ENCODE data around the gene PTPRJ.

Gene PTPRJ

DNA sequence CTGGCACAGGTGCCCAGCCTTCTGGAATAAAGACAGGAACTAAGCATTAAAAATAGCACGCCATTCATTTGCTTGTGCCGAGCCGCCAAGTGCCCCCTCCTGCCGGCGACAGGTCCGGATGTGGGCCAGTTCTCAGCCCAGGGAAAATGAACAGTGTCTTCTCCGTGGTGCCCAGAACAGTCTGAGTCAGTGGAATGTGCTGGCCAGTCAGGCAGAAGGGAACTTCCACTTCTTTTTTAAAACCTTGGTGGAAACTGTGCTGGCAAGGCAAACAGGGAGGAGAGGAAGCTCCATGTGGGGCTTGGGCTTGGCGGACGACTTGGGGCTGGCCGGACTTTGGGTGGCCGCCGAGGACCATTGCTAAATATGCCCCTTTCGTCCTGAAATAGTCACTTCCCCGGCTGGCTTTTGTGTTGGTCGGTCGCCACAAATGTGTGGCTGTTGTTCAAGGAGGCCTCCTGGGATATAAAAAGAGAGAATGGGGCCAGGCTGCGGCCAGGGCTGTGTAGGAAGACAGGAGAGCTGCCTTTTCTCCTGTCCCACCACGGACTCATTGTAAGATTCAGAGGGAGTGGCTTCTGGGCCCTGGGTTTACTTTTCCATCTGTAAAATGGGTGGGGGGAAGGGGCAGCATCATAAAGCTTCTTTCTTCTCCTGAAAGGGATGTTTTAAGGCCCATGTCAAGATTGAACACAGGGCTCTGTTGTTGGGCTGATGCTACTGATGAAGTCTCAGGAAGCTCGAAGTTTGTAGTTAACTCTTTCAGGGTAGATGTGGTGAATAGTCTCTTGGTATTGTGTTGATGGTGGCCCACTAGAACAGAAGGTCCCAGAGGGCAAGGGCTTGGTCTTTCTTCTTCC, 101.0 kb downstream of the PTPRJ start:
- no peak overlapping the region for H3K4me3 ChIP-seq (ENCODE audit: low read depth, low read length)
- DNase-seq (ENCODE audit: low read depth): no peak

DNA sequence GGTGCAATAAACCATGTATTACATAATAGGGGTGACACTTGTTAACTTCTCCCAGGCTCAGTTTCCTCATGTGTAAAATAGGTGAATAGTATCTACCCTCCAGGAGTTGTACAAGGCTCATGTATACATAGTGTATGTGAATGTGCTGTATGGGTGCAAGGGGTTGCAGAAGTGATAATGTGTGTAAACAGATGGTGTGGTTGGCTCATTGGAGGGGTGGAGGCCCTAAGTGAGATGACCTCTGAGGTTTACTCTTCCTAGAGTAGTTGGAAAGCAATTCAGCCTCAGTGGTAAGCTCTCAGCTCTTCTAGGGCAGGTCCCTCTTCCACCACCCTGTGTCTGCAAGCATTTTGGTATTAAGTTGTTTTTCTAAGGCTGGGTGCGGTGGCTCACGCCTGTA, 102.4 kb downstream of the PTPRJ start:
- DNase-seq (ENCODE audit: low read depth): no peak
- H3K4me3 ChIP-seq (ENCODE audit: low read depth, low read length): no peak overlapping the region

GRCh38 chr11:48083421-48083820, 103.1 kb downstream of the PTPRJ start:
- no peak overlapping the region for H3K4me3 ChIP-seq (ENCODE audit: low read depth, low read length)
- DNase-seq (ENCODE audit: low read depth): no peak

DNA sequence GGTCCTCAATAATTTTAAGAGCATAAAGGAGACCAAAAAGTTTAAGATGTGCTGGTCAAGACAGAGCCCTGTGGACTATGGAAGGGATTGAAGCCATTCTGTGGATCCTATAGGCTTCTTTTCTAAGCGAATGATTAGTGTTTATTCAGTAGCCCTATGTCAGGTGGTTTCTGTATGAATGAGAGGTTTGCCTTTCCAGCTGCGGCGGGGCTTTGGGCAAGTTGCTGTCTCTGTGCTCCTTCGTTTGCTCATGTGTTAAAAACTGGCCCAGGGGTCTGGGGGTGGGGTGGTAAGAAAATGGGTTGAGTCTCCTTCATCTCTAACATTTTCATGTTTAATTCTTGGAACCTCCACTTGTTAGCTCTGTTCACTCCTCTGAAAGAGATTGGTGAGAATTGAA, 105.3 kb downstream of the PTPRJ start:
- DNase-seq (ENCODE audit: low read depth): no peak

DNA sequence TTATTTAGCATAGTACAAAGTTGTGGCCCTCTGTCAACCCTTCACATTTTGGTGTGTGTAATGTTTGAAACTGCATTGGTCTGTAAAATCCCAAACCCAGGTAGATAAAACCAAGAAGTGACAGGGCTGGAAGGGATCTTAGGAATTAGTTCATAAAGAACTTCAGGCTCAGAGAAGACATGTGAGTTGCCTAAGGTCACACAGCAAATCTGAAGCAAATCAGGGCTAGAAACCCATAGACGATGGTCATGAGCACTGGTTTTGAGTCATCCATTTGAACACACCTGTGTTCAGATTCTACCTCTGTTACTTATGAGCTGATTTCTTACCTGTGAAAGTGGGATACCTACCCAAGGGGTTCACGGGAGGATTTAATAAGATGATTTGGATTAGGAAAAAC, 107.1 kb downstream of the PTPRJ start:
- H3K4me3 ChIP-seq (ENCODE audit: low read depth, low read length): no peak overlapping the region
- DNase-seq (ENCODE audit: low read depth): no peak

More for the DNA sequence above, 105.3 kb downstream of the PTPRJ start:
- no peak overlapping the region for H3K4me3 ChIP-seq (ENCODE audit: low read depth, low read length)

- no peak for DNase-seq (ENCODE audit: low read depth)
- no peak overlapping the region for H3K4me3 ChIP-seq (ENCODE audit: low read depth, low read length)
Measured at GRCh38 chr11:48087974-48088681, 107.8 kb downstream of the PTPRJ start.

- DNase-seq (ENCODE audit: low read depth): no peak
- H3K4me3 ChIP-seq (ENCODE audit: low read depth, low read length): no peak overlapping the region
Measured at GRCh38 chr11:48088682-48089050, 108.3 kb downstream of the PTPRJ start.

DNA sequence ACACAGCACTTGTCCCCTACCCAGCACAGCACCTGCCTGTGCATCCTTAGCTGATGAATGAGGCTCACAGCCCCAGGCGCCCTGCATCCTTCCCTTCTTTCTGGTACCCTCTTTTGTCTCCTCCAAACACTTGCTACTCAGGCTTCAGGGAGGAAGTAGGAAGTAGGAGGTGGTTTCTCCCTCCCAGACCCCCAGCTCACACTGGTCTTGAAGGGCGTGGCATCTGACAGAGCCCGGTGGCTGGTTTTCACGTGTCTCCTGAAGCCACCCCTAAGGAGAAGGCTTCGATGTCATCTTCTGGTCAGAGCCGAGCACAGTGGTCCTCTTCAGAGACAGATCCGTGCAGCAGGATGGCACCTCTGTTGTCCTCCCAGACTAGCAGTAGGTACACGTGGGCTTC, 109.8 kb downstream of the PTPRJ start:
- H3K4me3 ChIP-seq (ENCODE audit: low read depth, low read length): no peak overlapping the region
- no peak for DNase-seq (ENCODE audit: low read depth)

GRCh38 chr11:48091426-48092102, 111.2 kb downstream of the PTPRJ start:
- no peak for DNase-seq (ENCODE audit: low read depth)
- no peak overlapping the region for H3K4me3 ChIP-seq (ENCODE audit: low read depth, low read length)

- H3K4me3 ChIP-seq (ENCODE audit: low read depth, low read length): no peak overlapping the region
- no peak for DNase-seq (ENCODE audit: low read depth)
Measured at GRCh38 chr11:48093323-48093722, 113.0 kb downstream of the PTPRJ start.

GRCh38 chr11:48093795-48094642, 113.7 kb downstream of the PTPRJ start:
- DNase-seq (ENCODE audit: low read depth): no peak
- no peak overlapping the region for H3K4me3 ChIP-seq (ENCODE audit: low read depth, low read length)

GRCh38 chr11:48094643-48095339, 114.4 kb downstream of the PTPRJ start:
- no peak for DNase-seq (ENCODE audit: low read depth)
- no peak overlapping the region for H3K4me3 ChIP-seq (ENCODE audit: low read depth, low read length)

DNA sequence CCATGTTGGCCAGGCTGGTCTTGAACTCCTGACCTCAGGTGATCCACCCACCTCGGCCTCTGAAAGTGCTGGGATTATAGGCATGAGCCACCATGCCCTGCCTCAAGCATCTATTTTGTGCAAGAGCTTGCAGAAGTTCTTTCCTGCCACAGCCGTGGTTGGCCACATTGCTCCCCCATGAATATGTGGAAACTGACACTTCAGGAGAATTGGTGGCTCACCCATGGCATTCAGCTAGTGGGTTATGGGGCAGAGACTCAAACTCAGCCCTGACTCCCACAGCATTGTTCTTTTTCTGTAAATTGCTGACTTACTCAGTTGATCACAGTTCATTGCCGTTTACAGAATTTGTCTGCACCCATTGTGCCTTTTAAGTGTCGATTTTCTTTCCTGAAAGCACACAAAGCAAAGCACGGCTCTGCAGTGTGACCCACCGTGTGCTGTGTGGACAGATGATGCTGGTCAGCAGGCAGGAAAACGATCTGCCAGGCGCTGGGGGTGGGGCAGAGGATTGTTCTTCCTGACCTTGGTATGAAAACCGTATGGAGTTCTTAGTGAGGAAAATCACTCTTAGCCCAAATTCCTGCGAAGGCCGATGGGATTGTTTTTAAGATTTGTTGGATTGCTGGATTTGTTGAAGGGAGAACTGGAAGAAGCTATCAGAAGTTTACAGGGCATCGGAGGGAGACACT, 115.6 kb downstream of the PTPRJ start:
- H3K4me3 ChIP-seq (ENCODE audit: low read depth, low read length): no peak overlapping the region
- no peak for DNase-seq (ENCODE audit: low read depth)

DNA sequence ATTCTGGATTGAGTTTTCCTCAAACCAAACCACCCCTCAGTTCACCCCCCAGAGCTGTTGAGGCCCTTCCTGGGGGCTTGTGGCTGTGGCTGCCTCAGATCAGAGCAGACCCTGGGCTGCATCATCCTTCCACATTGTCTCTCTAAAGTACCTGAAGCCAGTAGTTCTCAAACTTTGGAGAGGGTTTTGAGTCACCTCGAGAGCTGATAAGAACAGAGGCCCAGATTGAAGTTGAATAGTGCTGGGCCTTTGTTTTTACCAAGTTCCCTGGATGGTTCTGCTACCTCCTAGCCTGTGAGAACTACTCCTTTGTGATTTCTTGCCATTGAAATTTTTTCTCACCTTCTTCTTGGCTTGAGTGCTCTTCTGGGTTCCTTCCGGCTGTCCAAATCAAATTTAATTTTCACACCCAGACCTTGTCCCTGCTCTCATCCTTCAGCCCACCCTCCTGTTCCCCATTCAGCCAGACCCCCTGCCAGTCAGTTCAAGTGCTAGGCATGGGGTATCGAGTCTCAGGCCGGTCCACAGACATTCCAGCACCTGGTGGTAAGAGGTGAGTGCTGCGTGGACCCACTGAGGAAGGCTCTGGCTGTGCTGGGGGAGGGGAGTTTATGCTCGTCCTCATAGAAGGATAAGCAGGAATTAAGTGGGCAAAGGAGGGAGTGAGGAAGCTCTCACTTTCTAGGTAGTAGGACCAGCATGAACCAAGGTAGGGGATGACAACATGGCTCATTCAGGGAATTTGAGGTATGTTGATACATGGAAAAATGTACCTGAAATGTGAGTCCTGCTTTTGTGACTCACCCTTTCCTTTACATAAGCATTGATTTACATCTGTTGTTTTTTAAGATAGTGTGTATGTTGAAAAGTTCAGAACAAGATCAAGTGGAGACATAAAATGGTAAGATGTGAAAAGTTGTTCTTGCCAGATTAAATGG, 116.5 kb downstream of the PTPRJ start:
- no peak overlapping the region for H3K4me3 ChIP-seq (ENCODE audit: low read depth, low read length)
- no peak for DNase-seq (ENCODE audit: low read depth)

DNA sequence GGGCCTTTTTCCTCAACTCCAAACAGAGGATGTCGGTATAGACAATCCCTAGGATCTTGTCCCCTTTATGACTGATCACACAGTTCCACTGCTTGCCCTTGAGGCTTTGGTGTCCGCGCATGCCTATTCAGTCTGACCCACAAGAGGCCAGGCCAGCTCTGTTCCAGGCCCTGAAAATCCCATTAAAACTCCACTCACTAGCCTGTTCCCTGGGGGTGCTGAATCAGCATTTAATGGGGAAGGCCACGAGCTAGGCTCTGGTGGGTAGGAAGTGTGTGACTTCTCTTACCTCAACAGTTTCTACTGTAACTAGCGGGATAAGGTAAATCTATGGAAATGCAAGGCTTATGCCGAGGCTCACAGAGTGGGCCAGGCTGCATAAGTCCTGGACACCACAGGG, 117.7 kb downstream of the PTPRJ start:
- no peak for DNase-seq (ENCODE audit: low read depth)
- H3K4me3 ChIP-seq (ENCODE audit: low read depth, low read length): no peak overlapping the region

DNA sequence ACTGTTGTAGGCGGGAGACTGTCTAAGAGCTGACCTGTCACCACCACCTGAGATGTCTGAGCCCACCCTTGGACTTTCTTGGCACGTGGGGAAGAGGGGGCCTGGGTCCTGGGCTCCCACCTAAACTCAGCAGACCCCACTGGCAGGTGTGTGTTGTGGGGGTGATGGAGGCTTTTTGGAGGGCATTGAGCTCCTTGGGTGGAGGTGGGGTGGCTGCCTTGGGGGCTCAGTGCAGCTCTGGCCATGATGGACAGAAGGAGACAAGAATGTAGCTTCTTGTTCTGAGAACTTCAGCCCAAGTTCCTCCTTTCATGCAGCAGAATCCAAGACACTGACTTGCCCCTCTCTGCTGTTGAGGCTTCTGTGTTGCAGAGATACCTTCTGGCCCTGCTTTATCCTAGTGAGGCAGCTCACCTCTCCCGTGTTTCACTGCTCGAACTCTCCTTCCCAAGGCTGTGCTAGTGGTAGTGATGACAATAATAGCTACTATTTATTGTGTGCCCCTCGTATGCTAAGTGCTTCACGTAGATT, 119.6 kb downstream of the PTPRJ start:
- H3K4me3 ChIP-seq (ENCODE audit: low read depth, low read length): no peak overlapping the region
- DNase-seq (ENCODE audit: low read depth): no peak

GRCh38 chr11:48101044-48101733, 120.8 kb downstream of the PTPRJ start:
- no peak overlapping the region for H3K4me3 ChIP-seq (ENCODE audit: low read depth, low read length)
- no peak for DNase-seq (ENCODE audit: low read depth)
